H9 (cell line): Measurements from ENCODE around the gene TYW5. TPM values are rescaled to one million over a fixed set of nuclear protein-coding genes. Genes with fewer than 3 reads are reported as not detected.

ENCODE experiments used
- DNase-seq: peaks from one replicate; pipeline ENCODE4 v3.0.0-alpha.2; 2017
- H2AFZ ChIP-seq: one replicate; pipeline ENCODE4 v1.6.1; 2013; ENCODE audit warnings: mild to moderate bottlenecking, low read length, control low read depth, moderate library complexity
- H2AK5ac ChIP-seq: 2 replicates; pipeline ENCODE4 v1.6.1; 2013; ENCODE audit warnings: low read length, control low read depth, mixed read lengths; ENCODE audit not compliant: insufficient read length
- H2BK120ac ChIP-seq: one replicate; pipeline ENCODE4 v1.6.1; 2013; ENCODE audit warnings: low read depth, mild to moderate bottlenecking, low read length, control low read depth, inconsistent platforms; ENCODE audit not compliant: poor library complexity, severe bottlenecking
- H2BK12ac ChIP-seq: 2 replicates; pipeline ENCODE4 v1.6.1; 2013; ENCODE audit warnings: low read length, control low read depth, mixed read lengths, low read depth; ENCODE audit not compliant: insufficient read length
- H2BK15ac ChIP-seq: 2 replicates; pipeline ENCODE4 v1.6.1; 2013; ENCODE audit warnings: low read depth, low read length, control low read depth
- H2BK20ac ChIP-seq: one replicate; pipeline ENCODE4 v1.6.1; 2013; ENCODE audit warnings: low read depth, mild to moderate bottlenecking, low read length, control low read depth, inconsistent platforms; ENCODE audit not compliant: poor library complexity, severe bottlenecking
- H2BK5ac ChIP-seq: 2 replicates; pipeline ENCODE4 v1.6.1; 2013; ENCODE audit warnings: low read length, control low read depth, mixed read lengths; ENCODE audit not compliant: insufficient read length
- H3K14ac ChIP-seq: 2 replicates; pipeline ENCODE4 v1.6.1; 2013; ENCODE audit warnings: low read length, control low read depth; ENCODE audit not compliant: insufficient read depth
- H3K18ac ChIP-seq: 2 replicates; pipeline ENCODE4 v1.6.1; 2013; ENCODE audit warnings: low read depth, mild to moderate bottlenecking, mixed read lengths, low read length, control low read depth; ENCODE audit not compliant: insufficient read length
- H3K23ac ChIP-seq: 2 replicates; pipeline ENCODE4 v1.6.1; 2013; ENCODE audit warnings: low read length, control low read depth, mixed read lengths, low read depth; ENCODE audit not compliant: insufficient read length
- H3K23me2 ChIP-seq: 2 replicates; pipeline ENCODE4 v1.6.1; 2013; ENCODE audit warnings: low read depth, mild to moderate bottlenecking, mixed read lengths, low read length, control low read depth; ENCODE audit not compliant: insufficient read length, poor library complexity, severe bottlenecking
- H3K27ac ChIP-seq: 2 replicates; pipeline ENCODE4 v1.5.1; 2013; ENCODE audit warnings: low read length, control low read depth, mixed read lengths, low read depth; ENCODE audit not compliant: insufficient read length
- H3K27me3 ChIP-seq: 2 replicates; pipeline ENCODE4 v1.6.1; 2013; ENCODE audit warnings: low read length, control low read depth, inconsistent platforms; ENCODE audit not compliant: insufficient read depth
- H3K4ac ChIP-seq: 2 replicates; pipeline ENCODE4 v1.6.1; 2013; ENCODE audit warnings: low read depth, mild to moderate bottlenecking, control low read depth, inconsistent platforms, low read length, moderate library complexity
- H3K4me1 ChIP-seq: 2 replicates; pipeline ENCODE4 v1.6.1; 2013; ENCODE audit warnings: low read length, control low read depth, inconsistent platforms; ENCODE audit not compliant: insufficient read depth
- H3K4me2 ChIP-seq: 2 replicates; pipeline ENCODE4 v1.6.1; 2013; ENCODE audit warnings: low read length, control low read depth, mixed read lengths; ENCODE audit not compliant: insufficient read length, insufficient read depth
- H3K56ac ChIP-seq: 2 replicates; pipeline ENCODE4 v1.6.1; 2013; ENCODE audit warnings: low read depth, mild to moderate bottlenecking, mixed read lengths, low read length, control low read depth; ENCODE audit not compliant: insufficient read length
- H3K79me1 ChIP-seq: 2 replicates; pipeline ENCODE4 v1.6.1; 2013; ENCODE audit warnings: low read depth, mild to moderate bottlenecking, moderate library complexity, low read length, control low read depth, inconsistent platforms; ENCODE audit not compliant: insufficient read depth, poor library complexity, severe bottlenecking
- H3K79me2 ChIP-seq: 2 replicates; pipeline ENCODE4 v1.6.1; 2013; ENCODE audit warnings: low read length, control low read depth, inconsistent platforms; ENCODE audit not compliant: insufficient read depth
- H3K9ac ChIP-seq: 2 replicates; pipeline ENCODE4 v1.6.1; 2013; ENCODE audit warnings: low read length, control low read depth, mixed read lengths; ENCODE audit not compliant: insufficient read length; ENCODE audit errors: extremely low read depth
- H3K9me3 ChIP-seq: one replicate; pipeline ENCODE4 v1.6.1; 2013; ENCODE audit warnings: low read depth, low read length, inconsistent platforms; ENCODE audit not compliant: control insufficient read depth
- H3T11ph ChIP-seq: one replicate; pipeline ENCODE4 v1.6.1; 2013; ENCODE audit warnings: mild to moderate bottlenecking, low read length, control low read depth, inconsistent platforms
- H4K20me1 ChIP-seq: one replicate; pipeline ENCODE4 v1.6.1; 2013; ENCODE audit not compliant: control insufficient read depth, insufficient read length, insufficient read depth
- H4K5ac ChIP-seq: 2 replicates; pipeline ENCODE4 v1.6.1; 2013; ENCODE audit warnings: low read depth, mild to moderate bottlenecking, mixed read lengths, low read length, control low read depth; ENCODE audit not compliant: insufficient read length
- H4K8ac ChIP-seq: replicated peaks from 2 replicates; pipeline ENCODE4 v1.6.1; 2013; ENCODE audit warnings: low read length, control low read depth, mixed read lengths, low read depth; ENCODE audit not compliant: insufficient read length
- H4K91ac ChIP-seq: 2 replicates; pipeline ENCODE4 v1.6.1; 2013; ENCODE audit warnings: low read depth, mild to moderate bottlenecking, moderate library complexity, mixed read lengths, low read length, control low read depth; ENCODE audit not compliant: insufficient read length
- H3K27ac Mint-ChIP-seq, 3 experiments: 2 replicates in 2 of 3; 3 replicates in 1 of 3; pipeline ENCODE4 v1.8.0; 2020 to 2021; ENCODE audit warnings: mixed read lengths in 3 of 3, mild to moderate bottlenecking in 1 of 3, moderate library complexity in 1 of 3
- H3K27me3 Mint-ChIP-seq: 2 replicates; pipeline ENCODE4 v1.8.0; 2021; ENCODE audit warnings: low read depth, mild to moderate bottlenecking, moderate library complexity, mixed read lengths
- H3K36me3 Mint-ChIP-seq, 3 experiments: 2 replicates in 2 of 3; 3 replicates in 1 of 3; pipeline ENCODE4 v1.8.0; 2020 to 2021; ENCODE audit warnings: low read depth in 3 of 3, mixed read lengths in 3 of 3; ENCODE audit not compliant: insufficient read depth in 1 of 3
- H3K4me1 Mint-ChIP-seq, 2 experiments: 2 replicates each; pipeline ENCODE4 v1.8.0; 2020; ENCODE audit warnings: mixed read lengths in 2 of 2
- H3K4me3 Mint-ChIP-seq, 2 experiments: 2 replicates in 1 of 2; 3 replicates in 1 of 2; pipeline ENCODE4 v1.8.0; 2020 to 2021; ENCODE audit warnings: mild to moderate bottlenecking in 2 of 2, mixed read lengths in 2 of 2, moderate library complexity in 1 of 2
- H3K9me3 Mint-ChIP-seq, 2 experiments: 2 replicates in 1 of 2; 3 replicates in 1 of 2; pipeline ENCODE4 v1.8.0; 2020; ENCODE audit warnings: mild to moderate bottlenecking in 2 of 2, mixed read lengths in 2 of 2, moderate library complexity in 1 of 2
- CTCF ChIP-seq: fragments of 200-600 bp; sonication (generic); conservative IDR thresholded peaks from 3 replicates; pipeline ENCODE4 v1.8.0; 2021; ENCODE audit warnings: antibody characterized with exemption, mild to moderate bottlenecking
- WGBS: extraction: QIAGEN DNeasy Blood & Tissue Kit; methylation state at CpG from one replicate; pipeline ENCODE4 v1.1.7; 2013; ENCODE audit warnings: missing lambda C conversion rate, low lambda C conversion rate, mixed read lengths; ENCODE audit not compliant: insufficient read length; ENCODE audit errors: extremely low coverage; 5-methylcytosine and 5-hydroxymethylcytosine counted together
- total RNA-seq: library from RNA; stranded (reverse); gene quantifications from 2 replicates; pipeline ENCODE4 v1.2.1, GENCODE V29; 2021

TYW5 gene
- total RNA-seq, 1 experiment from 2014 or later = 17.7 TPM

- H3K9ac ChIP-seq = no peak overlapping the region
- no peak for TF ChIP-seq CTCF
Observed at GRCh38 chr2:199958014-199958413, 2.7 kb upstream of the TYW5 start.

More at GRCh38 chr2:199958014-199958413, 2.7 kb upstream of the TYW5 start:
- H3K14ac ChIP-seq = no peak overlapping the region
- H3K23me2 ChIP-seq = peaks cover 8% of the 10 kb centered on the region
- no peak overlapping the region for H3K4ac ChIP-seq
- no peak overlapping the region for H3K27ac ChIP-seq
- H2AK5ac ChIP-seq = no peak overlapping the region
- Mint-ChIP-seq H3K27ac (no peak overlapping the region; a peak in 1 of 7 replicates), H3K4me1 (peaks cover 18 to 29% of the 10 kb centered on the region in 2 experiments), H3K36me3 (peaks cover 30 to 53% (median 45%) of the 10 kb centered on the region in 3 experiments), H3K4me3 (peak overlapping the region; percentile 24 to 32; a peak in 3 of 5 replicates), H3K9me3 (no peaks in the 10 kb centered on the region), H3K27me3 (no peaks in the 10 kb centered on the region)
- no peak overlapping the region for H3T11ph ChIP-seq
- H3K56ac ChIP-seq = no peak overlapping the region
- H3K18ac ChIP-seq = no peak overlapping the region
- H2AFZ ChIP-seq = no peak overlapping the region
- H4K8ac ChIP-seq = no peak overlapping the region
- H2BK12ac ChIP-seq = no peak overlapping the region
- no peaks in the 10 kb centered on the region for H3K9me3 ChIP-seq
- WGBS = no CpG with 5 or more reads among the region's 4 CpGs
- H3K4me1 ChIP-seq = peaks cover 3% of the 10 kb centered on the region; the same call in 1 of the 2 replicates
- peaks cover 19% of the 10 kb centered on the region; the same call in 1 of the 2 replicates for H3K79me2 ChIP-seq
- H2BK120ac ChIP-seq = no peak overlapping the region
- H4K91ac ChIP-seq = no peak overlapping the region
- H4K20me1 ChIP-seq = no peaks in the 10 kb centered on the region
- no peak overlapping the region for H4K5ac ChIP-seq
- no peaks in the 10 kb centered on the region for H3K27me3 ChIP-seq
- DNase-seq = no peak
- H3K4me2 ChIP-seq = peak overlapping the region; percentile 23
- no peak overlapping the region for H2BK20ac ChIP-seq
- no peak overlapping the region for H2BK15ac ChIP-seq
- no peak overlapping the region for H3K23ac ChIP-seq
- no peak overlapping the region for H2BK5ac ChIP-seq
- peaks cover 4% of the 10 kb centered on the region for H3K79me1 ChIP-seq
